GM19468 (cell line): ENCODE measurements around the gene LPGAT1.

Source experiments
- ATAC-seq: cut with Tn5 transposase; IDR thresholded peaks from one replicate; pipeline ENCODE4 v1.9.1; 2021; ENCODE audit warnings: mild to moderate bottlenecking, moderate library complexity, moderate number of reproducible peaks; ENCODE audit not compliant: unreplicated experiment; ENCODE audit errors: extremely low read depth

Gene LPGAT1

GRCh38 chr1:211829343-211830054, 1.1 kb downstream of the LPGAT1 start:
- no peak for ATAC-seq

GRCh38 chr1:211828584-211829342, 1.8 kb downstream of the LPGAT1 start:
- no peak for ATAC-seq

- no peak for ATAC-seq
Observed at GRCh38 chr1:211827051-211827450, 3.5 kb downstream of the LPGAT1 start.

- no peak for ATAC-seq
Observed at GRCh38 chr1:211825980-211826379, 4.6 kb downstream of the LPGAT1 start.

GRCh38 chr1:211822677-211823407, 7.7 kb downstream of the LPGAT1 start:
- no peak for ATAC-seq

- no peak for ATAC-seq
Observed at GRCh38 chr1:211816586-211816985, 14.0 kb downstream of the LPGAT1 start.

- ATAC-seq: no peak
Observed at GRCh38 chr1:211814313-211814712, 16.2 kb downstream of the LPGAT1 start.

- no peak for ATAC-seq
Observed at GRCh38 chr1:211813590-211813989, 17.0 kb downstream of the LPGAT1 start.

GRCh38 chr1:211812584-211812983, 18.0 kb downstream of the LPGAT1 start:
- ATAC-seq: no peak

- ATAC-seq: no peak
Observed at GRCh38 chr1:211811848-211812247, 18.7 kb downstream of the LPGAT1 start.

- ATAC-seq: no peak
Observed at GRCh38 chr1:211811126-211811525, 19.4 kb downstream of the LPGAT1 start.

GRCh38 chr1:211808475-211808874, 22.1 kb downstream of the LPGAT1 start:
- ATAC-seq: no peak

- ATAC-seq: no peak
Observed at GRCh38 chr1:211804915-211805314, 25.6 kb downstream of the LPGAT1 start.

GRCh38 chr1:211800925-211801607, 29.5 kb downstream of the LPGAT1 start:
- no peak for ATAC-seq

GRCh38 chr1:211797994-211798393, 32.6 kb downstream of the LPGAT1 start:
- ATAC-seq: no peak

GRCh38 chr1:211791979-211792378, 38.6 kb downstream of the LPGAT1 start:
- ATAC-seq: no peak

GRCh38 chr1:211789641-211790464, 40.7 kb downstream of the LPGAT1 start:
- ATAC-seq: no peak

GRCh38 chr1:211788626-211789025, 41.9 kb downstream of the LPGAT1 start:
- ATAC-seq: no peak

- no peak for ATAC-seq
Observed at GRCh38 chr1:211783897-211784296, 46.7 kb downstream of the LPGAT1 start.

- no peak for ATAC-seq
Observed at GRCh38 chr1:211783266-211783665, 47.3 kb downstream of the LPGAT1 start.
